ENCODE data around the gene DPT. TPM values are rescaled to one million over a fixed set of nuclear protein-coding genes. Genes with fewer than 3 reads are reported as not detected.
A peak's percentile ranks its signal among the peaks of the same experiment; 100 is the strongest.

Gene DPT
- total and polyA plus RNA-seq, 8 donors = 0.46 to 28.6 (median 2.2) TPM

DNA sequence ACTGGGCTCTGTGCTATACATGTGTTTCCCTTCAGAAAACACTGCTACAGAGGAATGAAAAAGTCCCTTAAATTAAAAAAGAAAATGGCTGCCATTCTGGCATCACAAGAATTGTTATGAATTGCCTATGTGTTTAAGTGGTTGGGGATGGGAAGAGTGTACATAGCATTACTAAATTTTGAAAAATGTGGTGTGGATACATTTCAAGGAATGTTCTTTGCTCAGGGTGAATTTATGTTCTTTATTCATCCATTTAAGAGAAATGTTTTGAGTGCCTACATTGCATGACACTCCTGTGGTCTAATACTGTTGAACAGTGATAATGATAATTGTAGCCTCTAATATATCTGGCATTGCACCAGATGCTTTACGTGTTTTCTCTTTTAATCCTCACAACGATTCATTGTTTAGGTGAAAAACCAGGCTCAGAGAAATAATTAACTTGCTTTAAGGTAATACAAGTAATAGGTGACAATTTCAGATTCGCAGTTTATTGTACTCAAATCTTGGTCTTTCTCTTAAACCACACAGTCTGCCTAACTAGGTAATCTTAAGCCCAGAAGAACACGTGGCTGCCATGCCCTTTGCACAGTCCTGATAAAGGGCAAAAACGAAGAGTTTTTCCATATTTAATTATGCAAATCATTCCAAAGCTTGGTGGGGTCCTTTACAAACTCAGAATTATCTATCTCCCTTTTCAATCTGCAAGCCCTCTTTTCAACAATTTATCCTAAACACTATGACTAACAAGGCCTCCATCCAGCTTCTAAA, 31.5 kb downstream of the DPT start:
- Histone ChIP-seq H3K4me3 (no peak overlapping the region), H3K4me1 (no peaks in the 10 kb centered on the region), H3K27ac (no peak overlapping the region), H3K9me3 (no peaks in the 10 kb centered on the region), H3K36me3 (no peaks in the 10 kb centered on the region), H3K27me3 (no peaks in the 10 kb centered on the region)
- intact Hi-C loops (cut with DNase I) = no loop called here
- DNase-seq (no peak), ATAC-seq (no peak)
- no peak for TF ChIP-seq CTCF (IDR thresholded peaks at IDR 0.05)

- Histone ChIP-seq H3K4me1 (no peaks in the 10 kb centered on the region), H3K36me3 (no peaks in the 10 kb centered on the region), H3K4me3 (no peak overlapping the region), H3K27ac (no peak overlapping the region), H3K27me3 (no peaks in the 10 kb centered on the region), H3K9me3 (no peaks in the 10 kb centered on the region)
- intact Hi-C loops (cut with DNase I) = no loop called here
- no peak for TF ChIP-seq CTCF (IDR thresholded peaks at IDR 0.05)
- peak in 2 of 4 donors; percentile 18 to 33 for DNase-seq
- no peak for ATAC-seq
These were observed 32.8 kb downstream of the DPT start for GRCh38 chr1:168696125-168696760.

DNA sequence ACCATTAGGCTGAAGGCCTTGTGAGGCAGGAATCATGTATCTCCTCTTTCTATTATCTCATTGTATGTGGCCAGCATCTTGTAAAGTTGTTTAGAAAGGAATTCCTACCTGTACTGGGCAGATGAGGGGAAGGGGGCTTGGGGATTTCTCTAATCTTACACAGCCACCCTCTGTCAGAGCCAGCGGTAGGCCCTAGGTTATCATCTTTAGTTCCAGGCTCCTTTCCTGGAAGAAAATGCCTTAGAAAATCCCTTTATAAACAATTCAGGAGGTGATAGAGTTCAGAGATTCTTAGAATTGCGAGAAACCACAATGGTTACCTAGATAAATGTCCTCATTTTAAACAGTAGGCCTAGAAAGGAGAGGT, 35.2 kb downstream of the DPT start:
- no peak for ATAC-seq
- Histone ChIP-seq H3K36me3 (no peaks in the 10 kb centered on the region), H3K27ac (no peak overlapping the region), H3K9me3 (no peaks in the 10 kb centered on the region), H3K4me3 (no peak overlapping the region), H3K27me3 (no peaks in the 10 kb centered on the region), H3K4me1 (no peaks in the 10 kb centered on the region)
- no peak for DNase-seq
- no peak for TF ChIP-seq CTCF (IDR thresholded peaks at IDR 0.05)
- intact Hi-C loops (cut with DNase I) = no loop called here

GRCh38 chr1:168693197-168693871, 35.7 kb downstream of the DPT start:
- Histone ChIP-seq H3K4me1 (no peaks in the 10 kb centered on the region), H3K27me3 (no peaks in the 10 kb centered on the region), H3K36me3 (no peaks in the 10 kb centered on the region), H3K4me3 (no peak overlapping the region), H3K9me3 (no peaks in the 10 kb centered on the region), H3K27ac (no peak overlapping the region)
- no peak for TF ChIP-seq CTCF (IDR thresholded peaks at IDR 0.05)
- intact Hi-C loops (cut with DNase I) = no loop called here
- ATAC-seq (no peak), DNase-seq (no peak)

GRCh38 chr1:168692472-168692871, 36.5 kb downstream of the DPT start:
- no peak for TF ChIP-seq CTCF (IDR thresholded peaks at IDR 0.05)

More at GRCh38 chr1:168692472-168692871, 36.5 kb downstream of the DPT start:
- DNase-seq (no peak), ATAC-seq (no peak)
- no peak overlapping the region for H3K27ac ChIP-seq
- intact Hi-C loops (cut with DNase I) = no loop called here
- no peaks in the 10 kb centered on the region for H3K4me1 ChIP-seq
- H3K9me3 ChIP-seq = no peaks in the 10 kb centered on the region
- H3K27me3 ChIP-seq = no peaks in the 10 kb centered on the region
- no peaks in the 10 kb centered on the region for H3K36me3 ChIP-seq
- no peak overlapping the region for H3K4me3 ChIP-seq
